ENCODE results near the gene WDR7. TPM values are rescaled to one million over a fixed set of nuclear protein-coding genes. Genes with fewer than 3 reads are reported as not detected.

The WDR7 gene
- total RNA-seq, 2 experiments from 2014 or later, result 41.5 to 44.3 TPM

Other genes starting within 250 kb of the WDR7 start
- gene TXNL1, start 12.8 kb upstream of the WDR7 start, total RNA-seq, result 10 to 100 TPM; 52.9 to 58.6 TPM